Activated CD8-positive, alpha-beta memory T cell treated with anti-CD3 and anti-CD28 coated beads, Interleukin-2, amount 50 U/mL, for 1 hour (primary cell): ENCODE measurements around the gene LYPD6.
"Not testable (repeated sequence)": the region's sequence is repeated elsewhere in the genome, so short reads cannot be mapped to it uniquely, and the experiment has no call there.

Experiments
- DNase-seq: peaks from one replicate; pipeline ENCODE4 v3.0.0-alpha.2; 2020; ENCODE audit errors: extremely low read depth

Gene LYPD6

GRCh38 chr2:149451417-149452165, 121.2 kb downstream of the LYPD6 start:
- no peak for DNase-seq

DNA sequence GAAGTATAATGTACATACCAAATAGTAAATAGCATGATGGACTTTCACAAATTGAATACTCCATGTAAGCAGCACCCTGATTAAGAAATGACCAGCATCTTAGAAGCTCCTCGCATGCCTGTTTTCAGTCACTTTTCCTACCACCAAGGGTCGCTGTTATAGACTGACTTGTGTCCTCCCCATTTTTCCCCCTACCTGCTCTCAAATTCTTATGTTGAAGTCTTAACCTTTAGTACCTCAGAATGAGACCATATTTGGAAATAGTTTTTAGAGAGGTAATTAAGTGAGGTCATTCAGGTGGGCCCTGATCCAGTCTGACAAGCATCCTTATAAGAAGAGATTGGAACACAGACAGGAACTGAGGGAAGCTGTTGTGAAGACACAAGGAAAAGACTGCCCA, 125.9 kb downstream of the LYPD6 start:
- DNase-seq = no peak

DNA sequence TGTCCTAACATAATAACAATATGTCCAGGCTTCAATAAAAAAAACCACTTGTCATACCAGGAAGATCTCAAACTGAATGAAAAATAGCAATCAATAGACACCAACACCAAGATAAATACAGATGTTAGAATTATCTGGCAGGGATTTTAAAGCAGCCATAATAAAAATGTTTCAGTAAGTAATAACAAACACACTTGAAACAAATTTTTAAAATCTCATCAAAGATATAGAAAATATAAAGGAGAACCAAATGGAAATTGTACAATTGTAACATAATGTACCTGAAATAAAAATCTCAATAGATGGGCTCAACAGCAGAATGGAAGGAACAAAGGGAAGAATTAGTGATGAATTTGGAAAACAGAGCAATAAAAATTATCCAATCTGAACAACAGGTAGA, 128.1 kb downstream of the LYPD6 start:
- no peak for DNase-seq

- no peak for DNase-seq
Measured at GRCh38 chr2:149463328-149464002, 133.1 kb downstream of the LYPD6 start.

DNA sequence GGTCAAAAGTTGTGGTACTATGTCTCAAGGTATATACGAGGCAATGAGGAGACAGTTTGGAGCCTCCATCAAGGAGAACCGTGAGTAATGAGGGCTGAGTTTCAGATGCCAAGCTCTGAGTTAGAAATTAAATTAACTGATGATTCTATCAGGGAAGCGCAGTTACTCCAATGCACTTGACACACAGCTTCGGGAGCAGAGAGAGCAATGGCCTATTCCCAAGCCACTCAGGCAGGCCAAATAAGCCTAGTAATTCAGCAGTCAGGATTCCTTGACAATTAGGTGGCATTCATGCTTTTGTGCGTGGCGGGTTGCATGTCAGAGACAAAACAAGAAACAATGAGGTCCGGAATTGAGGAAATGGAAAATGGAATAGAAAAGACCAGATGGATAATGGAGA, 134.0 kb downstream of the LYPD6 start:
- DNase-seq = no peak

- no peak for DNase-seq
Measured at GRCh38 chr2:149465873-149466272, 135.5 kb downstream of the LYPD6 start.

GRCh38 chr2:149466635-149467034, 136.2 kb downstream of the LYPD6 start:
- no peak for DNase-seq

- DNase-seq = no peak
Measured at GRCh38 chr2:149467436-149467835, 137.0 kb downstream of the LYPD6 start.

- no peak for DNase-seq
Measured at GRCh38 chr2:149468636-149469035, 138.2 kb downstream of the LYPD6 start.

GRCh38 chr2:149470046-149470445, 139.7 kb downstream of the LYPD6 start:
- DNase-seq = no peak

- DNase-seq = no peak
Measured at GRCh38 chr2:149472413-149472812, 142.0 kb downstream of the LYPD6 start.

- DNase-seq = no peak
Measured at GRCh38 chr2:149473068-149473467, 142.7 kb downstream of the LYPD6 start.

DNA sequence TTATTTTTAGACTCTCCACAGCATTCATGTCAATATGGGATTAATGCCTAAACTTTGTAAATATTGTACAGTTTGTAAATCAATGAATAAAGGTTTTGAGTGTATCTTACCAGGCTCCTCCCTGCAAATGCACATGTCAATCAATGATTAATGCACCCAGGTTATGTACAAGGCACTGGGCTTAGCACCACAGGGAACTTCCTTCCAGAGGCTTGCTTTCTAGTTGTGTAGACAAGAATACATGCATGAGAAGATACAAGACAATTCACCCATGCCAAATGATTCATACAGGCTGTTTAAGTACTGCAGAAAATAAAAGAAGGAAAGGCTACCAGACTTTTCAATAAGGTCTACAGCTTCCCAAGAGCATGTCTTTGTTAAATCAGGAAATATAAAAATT, 143.1 kb downstream of the LYPD6 start:
- DNase-seq = no peak

GRCh38 chr2:149483004-149483605, 152.7 kb downstream of the LYPD6 start:
- DNase-seq = no peak

GRCh38 chr2:149486664-149487063, 156.3 kb downstream of the LYPD6 start:
- no peak for DNase-seq

- no peak for DNase-seq
Measured at GRCh38 chr2:149487189-149487588, 156.8 kb downstream of the LYPD6 start.

GRCh38 chr2:149488706-149489440, 158.5 kb downstream of the LYPD6 start:
- no peak for DNase-seq

DNA sequence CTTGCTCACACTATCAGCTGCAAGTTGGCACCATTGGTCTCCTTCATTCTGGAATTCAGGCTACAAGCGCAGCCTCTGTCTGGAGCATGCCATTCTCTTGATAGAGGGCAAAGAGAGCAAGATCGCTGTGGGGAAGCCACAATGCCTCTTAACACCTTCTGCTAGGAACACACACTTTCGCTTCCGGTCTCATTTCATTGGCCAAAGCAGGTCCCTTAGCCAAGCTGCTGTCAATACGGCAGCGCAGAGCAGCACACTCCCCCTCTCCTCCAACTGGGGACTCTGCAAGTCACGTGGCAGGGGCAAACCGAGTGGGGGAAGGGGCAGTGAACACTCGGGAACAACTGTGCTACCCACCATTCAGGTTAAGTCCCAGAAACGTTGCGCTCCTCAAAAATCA, 159.1 kb downstream of the LYPD6 start:
- DNase-seq = no peak

GRCh38 chr2:149490296-149490695, 159.9 kb downstream of the LYPD6 start:
- DNase-seq = no peak

GRCh38 chr2:149492923-149493322, 162.5 kb downstream of the LYPD6 start:
- DNase-seq = no peak

- DNase-seq = not testable (repeated sequence)
Measured at GRCh38 chr2:149499204-149499603, 168.8 kb downstream of the LYPD6 start.

GRCh38 chr2:149506808-149507207, 176.4 kb downstream of the LYPD6 start:
- DNase-seq = not testable (repeated sequence)
